HepG2 (cell line): ENCODE results near the gene ANXA7. TPM values are rescaled to one million over a fixed set of nuclear protein-coding genes. Genes with fewer than 3 reads are reported as not detected.

Experiments
- ASH2L ChIP-seq: fragments of 300-600, 200-600 bp; sonication (generic); IDR thresholded peaks from 2 replicates; pipeline ENCODE4 v1.7.0; 2017; ENCODE audit warnings: low read depth, mild to moderate bottlenecking, moderate library complexity, mixed read lengths, low read length; ENCODE audit not compliant: insufficient read length
- ATAD3A ChIP-seq: sonication (generic); formaldehyde crosslinking; IDR thresholded peaks from 2 replicates; pipeline ENCODE4 v1.4.0; 2020; ENCODE audit warnings: missing genetic modification reagents
- FOXO1 ChIP-seq: sonication (generic); formaldehyde crosslinking; IDR thresholded peaks from 2 replicates; pipeline ENCODE4 v1.4.0; 2020; ENCODE audit warnings: missing genetic modification reagents
- KLF13 ChIP-seq: sonication (generic); formaldehyde crosslinking; IDR thresholded peaks from 2 replicates; pipeline ENCODE4 v1.4.0; 2020; ENCODE audit warnings: mild to moderate bottlenecking, missing genetic modification reagents
- RFXAP ChIP-seq: sonication (generic); formaldehyde crosslinking; IDR thresholded peaks from 2 replicates; pipeline ENCODE4 v1.4.0; 2020; ENCODE audit warnings: missing genetic modification reagents, borderline replicate concordance
- TBX2 ChIP-seq: sonication (generic); formaldehyde crosslinking; IDR thresholded peaks from 2 replicates; pipeline ENCODE4 v1.5.0; 2020; ENCODE audit warnings: missing genetic modification reagents, mild to moderate bottlenecking, borderline replicate concordance
- ZNF672 ChIP-seq: sonication (generic); formaldehyde crosslinking; IDR thresholded peaks from 2 replicates; pipeline ENCODE4 v1.8.1; 2022; ENCODE audit warnings: missing genetic modification reagents
- ZNF749 ChIP-seq: sonication (generic); formaldehyde crosslinking; IDR thresholded peaks from 2 replicates; pipeline ENCODE4 v1.8.0; 2022; ENCODE audit warnings: mild to moderate bottlenecking, missing genetic modification reagents, moderate library complexity, borderline replicate concordance
- ZNF841 ChIP-seq: sonication (generic); formaldehyde crosslinking; IDR thresholded peaks from 2 replicates; pipeline ENCODE4 v1.8.1; 2023; ENCODE audit warnings: missing genetic modification reagents, borderline replicate concordance
- ZNF850 ChIP-seq: sonication (generic); formaldehyde crosslinking; conservative IDR thresholded peaks from 2 replicates; pipeline ENCODE4 v1.9.0; 2021; ENCODE audit warnings: mild to moderate bottlenecking, missing genetic modification reagents
- ZSCAN9 ChIP-seq: IDR thresholded peaks from 2 replicates; pipeline ENCODE4 v1.6.1; 2016; ENCODE audit warnings: borderline replicate concordance
- polyA plus RNA-seq, 8 experiments: library from polyadenylated mRNA; depleted of rRNA in 3 of 8; stranded (reverse) in 7 of 8; unstranded in 1 of 8; fragments of >200 nt; fragmentation: Illumina TruSeq in 4 of 8; extraction: Trizol in 4 of 8; gene quantifications; 2 replicates each; pipeline versions ENCODE4 v1.2.1 to v1.2.3, GENCODE V29; 2011 to 2016; ENCODE audit warnings: low read depth in 4 of 8, missing spikeins in 1 of 8, mixed read lengths in 1 of 8; ENCODE audit not compliant: insufficient read depth in 1 of 8
- total RNA-seq, 5 experiments: library from RNA; depleted of rRNA; stranded (reverse); fragments of >200 nt; fragmentation: Illumina TruSeq; extraction: Trizol; gene quantifications; 2 replicates each; pipeline ENCODE4 v1.2.3, GENCODE V29; 2016; ENCODE audit warnings: low read depth in 1 of 5
- TF ChIP-seq, protein P1 (sequence below): sonication (generic); formaldehyde crosslinking; IDR thresholded peaks from 2 replicates; pipeline ENCODE4 v1.5.0; 2020; ENCODE audit warnings: mild to moderate bottlenecking, missing genetic modification reagents
- TF ChIP-seq, protein P2 (sequence below): sonication (generic); formaldehyde crosslinking; IDR thresholded peaks from 2 replicates; pipeline ENCODE4 v1.8.0; 2022; ENCODE audit warnings: mild to moderate bottlenecking, missing genetic modification reagents, moderate library complexity
- TF ChIP-seq, protein P3 (sequence below): IDR thresholded peaks from 2 replicates; pipeline ENCODE4 v1.6.1; 2018; ENCODE audit warnings: missing genetic modification reagents, mild to moderate bottlenecking, missing compliant biosample characterization
- TF ChIP-seq, protein P4 (sequence below): sonication (generic); formaldehyde crosslinking; IDR thresholded peaks from 2 replicates; pipeline ENCODE4 v1.4.0; 2020; ENCODE audit warnings: mild to moderate bottlenecking, missing genetic modification reagents
- TF ChIP-seq, protein P5 (sequence below): IDR thresholded peaks from 2 replicates; pipeline ENCODE4 v1.6.1; 2016

ANXA7 gene
- total and polyA plus RNA-seq, 2 of the 13 experiments (the other 11 are each of a cell fraction or from before 2014, with no cell fraction given) = 54.8 to 89.0 TPM

DNA sequence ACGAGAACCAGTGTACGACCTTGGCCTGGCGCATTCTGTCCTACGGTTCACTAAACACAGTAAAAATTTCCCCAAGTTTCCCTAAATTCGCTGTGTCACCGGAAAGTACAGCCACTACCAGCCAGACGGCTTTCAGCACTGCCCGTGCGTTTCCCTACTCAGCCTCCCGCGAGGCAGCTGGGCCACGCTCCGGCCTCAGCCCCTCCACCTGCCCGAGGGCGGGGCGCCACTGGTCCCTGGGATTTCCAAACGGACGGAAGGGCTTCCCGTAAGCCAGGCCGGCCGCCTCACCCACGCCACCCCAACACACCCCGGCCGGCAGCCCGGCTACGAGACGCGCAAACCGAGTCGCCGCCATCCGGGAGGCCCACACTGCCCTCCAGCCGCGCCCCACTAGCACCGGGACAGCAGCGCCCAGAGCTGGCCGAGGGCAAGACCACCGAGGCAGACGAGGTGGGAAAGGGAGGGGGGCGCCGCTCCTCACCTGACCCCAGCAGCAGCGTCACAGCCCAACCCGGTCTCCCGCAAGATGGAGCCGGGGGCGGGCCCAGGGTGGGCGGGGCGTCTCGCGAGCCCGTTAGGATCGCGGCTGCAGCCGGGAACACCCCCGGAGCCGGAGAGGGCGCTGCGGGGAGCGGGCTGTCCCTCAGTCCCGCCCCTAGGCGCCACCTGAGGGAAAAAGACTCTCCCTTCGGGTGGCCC is at the start of gene ANXA7 (continued):
- TF ChIP-seq, protein P1, sequence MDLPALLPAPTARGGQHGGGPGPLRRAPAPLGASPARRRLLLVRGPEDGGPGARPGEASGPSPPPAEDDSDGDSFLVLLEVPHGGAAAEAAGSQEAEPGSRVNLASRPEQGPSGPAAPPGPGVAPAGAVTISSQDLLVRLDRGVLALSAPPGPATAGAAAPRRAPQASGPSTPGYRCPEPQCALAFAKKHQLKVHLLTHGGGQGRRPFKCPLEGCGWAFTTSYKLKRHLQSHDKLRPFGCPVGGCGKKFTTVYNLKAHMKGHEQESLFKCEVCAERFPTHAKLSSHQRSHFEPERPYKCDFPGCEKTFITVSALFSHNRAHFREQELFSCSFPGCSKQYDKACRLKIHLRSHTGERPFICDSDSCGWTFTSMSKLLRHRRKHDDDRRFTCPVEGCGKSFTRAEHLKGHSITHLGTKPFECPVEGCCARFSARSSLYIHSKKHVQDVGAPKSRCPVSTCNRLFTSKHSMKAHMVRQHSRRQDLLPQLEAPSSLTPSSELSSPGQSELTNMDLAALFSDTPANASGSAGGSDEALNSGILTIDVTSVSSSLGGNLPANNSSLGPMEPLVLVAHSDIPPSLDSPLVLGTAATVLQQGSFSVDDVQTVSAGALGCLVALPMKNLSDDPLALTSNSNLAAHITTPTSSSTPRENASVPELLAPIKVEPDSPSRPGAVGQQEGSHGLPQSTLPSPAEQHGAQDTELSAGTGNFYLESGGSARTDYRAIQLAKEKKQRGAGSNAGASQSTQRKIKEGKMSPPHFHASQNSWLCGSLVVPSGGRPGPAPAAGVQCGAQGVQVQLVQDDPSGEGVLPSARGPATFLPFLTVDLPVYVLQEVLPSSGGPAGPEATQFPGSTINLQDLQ (CRISPR knock-in tag) = no peak
- TF ChIP-seq, protein P2, sequence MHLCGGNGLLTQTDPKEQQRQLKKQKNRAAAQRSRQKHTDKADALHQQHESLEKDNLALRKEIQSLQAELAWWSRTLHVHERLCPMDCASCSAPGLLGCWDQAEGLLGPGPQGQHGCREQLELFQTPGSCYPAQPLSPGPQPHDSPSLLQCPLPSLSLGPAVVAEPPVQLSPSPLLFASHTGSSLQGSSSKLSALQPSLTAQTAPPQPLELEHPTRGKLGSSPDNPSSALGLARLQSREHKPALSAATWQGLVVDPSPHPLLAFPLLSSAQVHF (CRISPR knock-in tag) = peak; percentile 51; the same call in 1 of the 2 replicates
- TF ChIP-seq ATAD3A (CRISPR knock-in tag) = no peak
- TF ChIP-seq TBX2 (CRISPR knock-in tag) = peak; percentile 89
- peak; percentile 22; the same call in 1 of the 2 replicates for TF ChIP-seq ZSCAN9 (CRISPR knock-in tag)
- 0 out of 2 replicates have a peak, but pooled peaks have one; percentile 29 for TF ChIP-seq ZNF749 (CRISPR knock-in tag)
- 0 out of 2 replicates have a peak, but pooled peaks have one; percentile 48 for TF ChIP-seq ZNF672 (CRISPR knock-in tag)
- TF ChIP-seq ZNF850 (CRISPR knock-in tag) = no peak
- peak; percentile 78 for TF ChIP-seq ASH2L
- 0 out of 2 replicates have a peak, but pooled peaks have one; percentile 82 for TF ChIP-seq KLF13 (CRISPR knock-in tag)
- TF ChIP-seq ZNF841 (CRISPR knock-in tag) = no peak; the same call in 1 of the 2 replicates
- TF ChIP-seq, protein P3, sequence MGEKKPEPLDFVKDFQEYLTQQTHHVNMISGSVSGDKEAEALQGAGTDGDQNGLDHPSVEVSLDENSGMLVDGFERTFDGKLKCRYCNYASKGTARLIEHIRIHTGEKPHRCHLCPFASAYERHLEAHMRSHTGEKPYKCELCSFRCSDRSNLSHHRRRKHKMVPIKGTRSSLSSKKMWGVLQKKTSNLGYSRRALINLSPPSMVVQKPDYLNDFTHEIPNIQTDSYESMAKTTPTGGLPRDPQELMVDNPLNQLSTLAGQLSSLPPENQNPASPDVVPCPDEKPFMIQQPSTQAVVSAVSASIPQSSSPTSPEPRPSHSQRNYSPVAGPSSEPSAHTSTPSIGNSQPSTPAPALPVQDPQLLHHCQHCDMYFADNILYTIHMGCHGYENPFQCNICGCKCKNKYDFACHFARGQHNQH = peak; percentile 59; the same call in 1 of the 2 replicates
- no peak; the same call in 1 of the 2 replicates for TF ChIP-seq RFXAP (CRISPR knock-in tag)
- TF ChIP-seq, protein P4, sequence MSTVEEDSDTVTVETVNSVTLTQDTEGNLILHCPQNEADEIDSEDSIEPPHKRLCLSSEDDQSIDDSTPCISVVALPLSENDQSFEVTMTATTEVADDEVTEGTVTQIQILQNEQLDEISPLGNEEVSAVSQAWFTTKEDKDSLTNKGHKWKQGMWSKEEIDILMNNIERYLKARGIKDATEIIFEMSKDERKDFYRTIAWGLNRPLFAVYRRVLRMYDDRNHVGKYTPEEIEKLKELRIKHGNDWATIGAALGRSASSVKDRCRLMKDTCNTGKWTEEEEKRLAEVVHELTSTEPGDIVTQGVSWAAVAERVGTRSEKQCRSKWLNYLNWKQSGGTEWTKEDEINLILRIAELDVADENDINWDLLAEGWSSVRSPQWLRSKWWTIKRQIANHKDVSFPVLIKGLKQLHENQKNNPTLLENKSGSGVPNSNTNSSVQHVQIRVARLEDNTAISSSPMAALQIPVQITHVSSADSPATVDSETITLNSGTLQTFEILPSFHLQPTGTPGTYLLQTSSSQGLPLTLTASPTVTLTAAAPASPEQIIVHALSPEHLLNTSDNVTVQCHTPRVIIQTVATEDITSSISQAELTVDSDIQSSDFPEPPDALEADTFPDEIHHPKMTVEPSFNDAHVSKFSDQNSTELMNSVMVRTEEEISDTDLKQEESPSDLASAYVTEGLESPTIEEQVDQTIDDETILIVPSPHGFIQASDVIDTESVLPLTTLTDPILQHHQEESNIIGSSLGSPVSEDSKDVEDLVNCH (CRISPR knock-in tag) = no peak
- TF ChIP-seq, protein P5, sequence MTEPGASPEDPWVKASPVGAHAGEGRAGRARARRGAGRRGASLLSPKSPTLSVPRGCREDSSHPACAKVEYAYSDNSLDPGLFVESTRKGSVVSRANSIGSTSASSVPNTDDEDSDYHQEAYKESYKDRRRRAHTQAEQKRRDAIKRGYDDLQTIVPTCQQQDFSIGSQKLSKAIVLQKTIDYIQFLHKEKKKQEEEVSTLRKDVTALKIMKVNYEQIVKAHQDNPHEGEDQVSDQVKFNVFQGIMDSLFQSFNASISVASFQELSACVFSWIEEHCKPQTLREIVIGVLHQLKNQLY = 0 out of 2 replicates have a peak, but pooled peaks have one; percentile 8
- TF ChIP-seq FOXO1 (CRISPR knock-in tag) = peak; percentile 66
